T-helper 2 cell treated with Interferon-gamma antibody and Interleukin-4, amounts not matched to agents 5 μg/mL and 100 μg/mL, for 36 hours (primary cell): ENCODE measurements around the gene P2RX6.

Experiments
- DNase-seq: peaks from one replicate; pipeline ENCODE4 v3.0.0; 2021; ENCODE audit warnings: low spot score
- H3K27ac Mint-ChIP-seq: one replicate; pipeline ENCODE4 v1.8.0; 2021; ENCODE audit warnings: mild to moderate bottlenecking, mixed read lengths
- H3K27me3 Mint-ChIP-seq: one replicate; pipeline ENCODE4 v1.8.0; 2021; ENCODE audit warnings: low read depth, mixed read lengths
- H3K36me3 Mint-ChIP-seq: one replicate; pipeline ENCODE4 v1.8.0; 2021; ENCODE audit warnings: low read depth, mixed read lengths
- H3K4me1 Mint-ChIP-seq: one replicate; pipeline ENCODE4 v1.8.0; 2021; ENCODE audit warnings: low read depth, mixed read lengths
- H3K4me3 Mint-ChIP-seq: one replicate; pipeline ENCODE4 v1.8.0; 2022; ENCODE audit warnings: mild to moderate bottlenecking, moderate library complexity, mixed read lengths
- H3K9me3 Mint-ChIP-seq: one replicate; pipeline ENCODE4 v1.8.0; 2021; ENCODE audit warnings: mixed read lengths

Gene P2RX6

DNA sequence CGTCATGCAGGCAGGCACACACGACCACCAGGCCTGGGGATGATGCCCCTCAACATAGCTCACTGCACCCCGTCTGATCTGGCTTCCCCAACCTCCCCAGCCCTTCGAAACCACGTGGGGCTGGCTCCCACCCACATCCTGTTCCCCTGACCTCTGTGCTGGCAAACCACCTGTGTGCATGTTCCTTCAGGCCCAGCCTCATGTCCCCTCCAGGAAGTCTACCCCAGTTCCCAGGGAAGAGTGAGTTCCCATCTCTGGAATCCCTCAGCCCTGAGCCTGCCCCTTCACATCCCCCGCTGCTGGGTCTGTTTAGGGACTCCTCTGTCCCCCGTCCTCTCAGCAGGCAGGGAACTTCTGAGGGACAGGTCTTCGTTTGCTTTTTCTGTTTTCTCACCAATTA, 10.3 kb downstream of the P2RX6 start:
- no peak for DNase-seq
- Mint-ChIP-seq H3K27ac (peak overlapping the region; percentile 15), H3K4me1 (peaks cover 8% of the 10 kb centered on the region), H3K27me3 (no peaks in the 10 kb centered on the region), H3K36me3 (no peaks in the 10 kb centered on the region), H3K4me3 (peak overlapping the region; percentile 7), H3K9me3 (no peaks in the 10 kb centered on the region)

DNA sequence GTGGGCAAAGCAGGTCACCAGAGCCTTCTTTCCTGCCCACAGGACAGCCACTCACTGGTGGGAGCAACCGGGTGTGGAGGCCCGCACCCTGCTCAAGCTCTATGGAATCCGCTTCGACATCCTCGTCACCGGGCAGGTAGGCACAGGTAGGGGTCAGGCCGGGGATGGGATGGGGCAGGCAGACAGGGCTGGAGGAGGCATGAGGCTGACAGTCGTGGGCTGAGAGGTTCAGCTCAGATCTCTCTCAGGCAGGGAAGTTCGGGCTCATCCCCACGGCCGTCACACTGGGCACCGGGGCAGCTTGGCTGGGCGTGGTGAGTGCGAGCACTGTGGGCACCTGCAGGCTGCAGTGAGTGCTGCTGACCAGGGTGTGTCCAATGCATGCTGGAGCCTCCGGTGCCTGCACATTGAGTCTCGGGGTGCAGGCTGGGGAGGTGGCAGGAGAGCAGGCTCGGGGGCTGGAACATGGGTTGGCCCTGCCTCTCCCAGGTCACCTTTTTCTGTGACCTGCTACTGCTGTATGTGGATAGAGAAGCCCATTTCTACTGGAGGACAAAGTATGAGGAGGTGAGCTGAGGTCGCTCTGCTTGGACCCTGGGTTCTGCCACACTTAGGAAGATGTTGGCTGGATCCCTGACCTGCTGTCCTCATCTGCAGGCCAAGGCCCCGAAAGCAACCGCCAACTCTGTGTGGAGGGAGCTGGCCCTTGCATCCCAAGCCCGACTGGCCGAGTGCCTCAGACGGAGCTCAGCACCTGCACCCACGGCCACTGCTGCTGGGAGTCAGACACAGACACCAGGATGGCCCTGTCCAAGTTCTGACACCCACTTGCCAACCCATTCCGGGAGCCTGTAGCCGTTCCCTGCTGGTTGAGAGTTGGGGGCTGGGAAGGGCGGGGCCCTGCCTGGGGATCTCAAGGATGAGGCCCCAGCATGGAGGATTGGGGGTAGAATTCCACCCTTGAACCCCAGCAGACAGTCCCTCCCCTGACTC, 11.1 kb downstream of the P2RX6 start:
- Mint-ChIP-seq H3K36me3 (no peaks in the 10 kb centered on the region), H3K4me1 (peaks cover 8% of the 10 kb centered on the region), H3K4me3 (no peak overlapping the region), H3K27ac (peak overlapping the region; percentile 15), H3K27me3 (peaks cover 7% of the 10 kb centered on the region), H3K9me3 (no peaks in the 10 kb centered on the region)
- no peak for DNase-seq

DNA sequence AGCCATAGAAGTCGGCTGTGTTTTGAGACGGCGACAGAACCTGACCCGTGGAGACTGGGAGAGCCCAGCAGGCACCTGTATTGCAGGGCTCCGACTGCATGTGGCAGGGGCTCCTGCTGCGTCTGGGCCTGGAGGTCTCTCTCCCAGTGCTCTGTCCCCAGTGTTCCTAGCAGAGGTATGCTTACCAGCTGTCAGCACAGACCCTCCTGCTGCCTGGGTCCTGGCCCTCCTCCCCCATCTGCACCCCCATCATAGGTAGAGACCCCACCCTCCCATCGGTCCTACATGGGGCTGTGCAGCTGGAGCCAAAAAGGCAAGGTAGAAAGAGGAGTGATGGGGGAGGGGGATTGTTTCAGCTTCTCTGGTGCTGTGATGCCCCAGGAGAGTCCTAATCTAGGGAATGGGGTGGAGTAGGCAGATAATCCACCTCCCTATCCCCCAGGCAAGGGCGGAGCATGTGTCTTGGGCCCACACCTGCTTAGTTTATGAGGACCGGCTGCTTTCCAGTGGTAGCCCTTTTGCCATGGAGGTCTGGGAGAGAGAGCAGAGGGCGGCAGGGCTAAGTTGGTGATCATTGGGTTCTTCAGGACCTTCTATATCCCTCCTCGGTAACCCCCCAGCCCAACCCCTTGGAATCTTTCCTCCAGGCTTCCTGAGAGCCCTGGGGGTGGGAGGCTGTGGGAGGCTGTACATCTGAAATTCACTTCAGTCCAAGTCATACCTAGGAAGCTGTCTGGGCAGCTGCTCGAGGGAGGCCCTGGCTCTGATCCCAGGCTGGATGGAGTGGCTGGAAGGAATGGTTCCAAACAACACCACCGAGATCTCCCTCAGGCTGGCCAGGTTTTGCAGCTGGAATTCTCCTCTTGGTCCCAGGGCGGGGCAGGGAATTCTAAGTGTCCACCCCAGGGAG, 12.1 kb downstream of the P2RX6 start:
- DNase-seq = no peak
- Mint-ChIP-seq H3K9me3 (no peaks in the 10 kb centered on the region), H3K36me3 (no peaks in the 10 kb centered on the region), H3K27ac (no peak overlapping the region), H3K27me3 (peaks cover 10% of the 10 kb centered on the region), H3K4me3 (no peak overlapping the region), H3K4me1 (peaks cover 8% of the 10 kb centered on the region)

DNA sequence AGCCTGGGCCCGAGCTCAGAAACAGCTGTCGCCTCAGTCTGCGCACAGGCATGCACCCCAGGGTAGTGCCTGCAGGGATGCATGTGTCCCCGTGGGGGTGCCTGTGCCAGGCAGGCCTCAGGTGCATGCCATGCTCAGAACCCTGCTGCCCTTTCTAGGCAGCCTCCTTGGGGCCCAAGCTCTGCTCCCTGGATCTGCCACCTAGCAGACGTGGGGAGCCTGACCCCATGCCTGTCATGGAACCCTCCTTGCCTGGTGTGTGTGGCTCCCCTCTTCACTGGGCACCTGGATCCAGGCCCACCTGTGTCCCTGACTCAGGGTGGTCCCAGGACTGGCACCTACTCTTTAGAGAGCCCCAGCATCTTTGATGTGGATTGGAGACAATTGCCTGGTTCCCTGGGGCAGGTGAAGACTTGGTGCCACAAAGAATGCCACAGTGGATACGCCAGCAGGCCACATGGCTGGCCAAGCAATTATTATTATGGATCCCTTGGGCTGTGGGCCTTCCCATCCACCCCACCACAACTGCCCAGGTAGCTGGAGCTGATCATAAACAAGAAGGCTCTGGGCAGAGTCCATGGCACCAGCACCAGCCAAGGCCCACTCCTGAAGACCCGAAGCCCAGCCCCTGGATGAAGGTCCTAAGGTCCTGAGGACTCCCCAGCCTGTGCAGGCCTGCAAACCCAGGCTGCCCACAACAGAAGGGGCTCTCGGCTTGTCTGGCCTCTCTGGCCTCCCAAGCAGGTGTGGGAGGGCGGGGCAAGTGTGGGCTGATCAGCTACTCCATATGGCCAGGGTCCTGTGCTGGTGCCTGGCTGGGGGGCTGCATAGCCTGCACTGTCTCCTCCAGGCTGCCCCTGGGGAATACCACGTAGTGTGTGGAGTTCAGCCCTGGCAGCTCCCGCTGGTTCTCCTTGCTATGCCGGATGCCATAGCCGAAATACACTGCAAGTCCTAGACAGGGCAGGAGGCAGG, 13.6 kb downstream of the P2RX6 start:
- peaks cover 17% of the 10 kb centered on the region for H3K27me3 Mint-ChIP-seq

DNA sequence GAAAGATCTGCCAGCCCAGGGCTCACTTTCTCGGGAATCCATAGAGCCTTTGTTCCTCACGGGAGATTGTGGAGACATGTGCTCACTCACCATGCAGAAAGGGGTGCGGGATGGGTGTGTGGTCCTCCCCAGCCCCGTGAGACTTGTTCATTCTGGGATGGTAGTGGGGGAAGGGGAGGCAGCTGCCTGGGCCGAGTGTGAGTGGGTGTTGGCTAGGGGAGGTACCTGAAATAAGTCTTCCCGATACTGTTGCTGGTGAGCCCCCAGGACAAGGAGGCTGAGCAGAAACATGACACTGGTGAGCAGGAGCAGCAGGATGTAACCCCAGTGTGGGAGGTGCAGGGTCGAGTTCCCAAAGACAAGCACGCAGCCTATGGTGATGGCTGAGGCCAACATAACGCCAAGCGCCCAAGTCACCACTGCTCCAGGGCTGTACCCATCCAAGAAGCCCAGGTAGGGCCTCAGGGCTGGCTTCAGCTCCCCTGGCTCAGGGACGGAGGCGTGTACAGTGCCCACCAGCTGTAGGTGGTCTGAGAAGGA, 14.6 kb downstream of the P2RX6 start:
- Mint-ChIP-seq H3K4me3 (no peak overlapping the region), H3K27me3 (peaks cover 25% of the 10 kb centered on the region), H3K27ac (no peak overlapping the region), H3K9me3 (no peaks in the 10 kb centered on the region), H3K4me1 (peaks cover 8% of the 10 kb centered on the region), H3K36me3 (no peaks in the 10 kb centered on the region)
- no peak for DNase-seq

More for the DNA sequence above, 13.6 kb downstream of the P2RX6 start:
- no peak for DNase-seq
- Mint-ChIP-seq H3K36me3 (no peaks in the 10 kb centered on the region), H3K4me1 (peaks cover 8% of the 10 kb centered on the region), H3K4me3 (no peak overlapping the region), H3K9me3 (no peaks in the 10 kb centered on the region), H3K27ac (no peak overlapping the region)

DNA sequence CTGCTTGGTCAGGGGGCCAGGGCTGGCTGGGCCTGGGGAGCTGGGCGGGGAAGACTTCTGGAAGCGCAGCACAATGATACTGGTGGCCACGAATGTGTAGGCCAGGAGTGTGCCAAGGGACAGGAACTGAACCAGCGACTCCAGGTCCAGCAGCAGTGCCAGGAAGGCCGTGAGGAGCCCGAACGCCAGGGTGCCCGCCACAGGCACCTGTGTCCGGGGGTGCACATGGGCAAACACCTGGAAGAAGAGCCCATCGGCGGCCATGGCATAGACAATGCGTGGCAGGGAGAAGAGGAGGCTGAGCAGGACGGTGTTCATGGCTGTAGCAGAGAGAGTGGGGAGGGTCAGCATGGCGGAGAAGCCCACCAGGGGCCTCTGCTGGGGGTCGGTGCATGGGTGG, 15.1 kb downstream of the P2RX6 start:
- peaks cover 29% of the 10 kb centered on the region for H3K27me3 Mint-ChIP-seq
- peaks cover 7% of the 10 kb centered on the region for H3K4me1 Mint-ChIP-seq
- no peak overlapping the region for H3K27ac Mint-ChIP-seq
- no peak for DNase-seq
- H3K9me3 Mint-ChIP-seq = no peaks in the 10 kb centered on the region
- H3K36me3 Mint-ChIP-seq = no peaks in the 10 kb centered on the region
- no peak overlapping the region for H3K4me3 Mint-ChIP-seq

DNA sequence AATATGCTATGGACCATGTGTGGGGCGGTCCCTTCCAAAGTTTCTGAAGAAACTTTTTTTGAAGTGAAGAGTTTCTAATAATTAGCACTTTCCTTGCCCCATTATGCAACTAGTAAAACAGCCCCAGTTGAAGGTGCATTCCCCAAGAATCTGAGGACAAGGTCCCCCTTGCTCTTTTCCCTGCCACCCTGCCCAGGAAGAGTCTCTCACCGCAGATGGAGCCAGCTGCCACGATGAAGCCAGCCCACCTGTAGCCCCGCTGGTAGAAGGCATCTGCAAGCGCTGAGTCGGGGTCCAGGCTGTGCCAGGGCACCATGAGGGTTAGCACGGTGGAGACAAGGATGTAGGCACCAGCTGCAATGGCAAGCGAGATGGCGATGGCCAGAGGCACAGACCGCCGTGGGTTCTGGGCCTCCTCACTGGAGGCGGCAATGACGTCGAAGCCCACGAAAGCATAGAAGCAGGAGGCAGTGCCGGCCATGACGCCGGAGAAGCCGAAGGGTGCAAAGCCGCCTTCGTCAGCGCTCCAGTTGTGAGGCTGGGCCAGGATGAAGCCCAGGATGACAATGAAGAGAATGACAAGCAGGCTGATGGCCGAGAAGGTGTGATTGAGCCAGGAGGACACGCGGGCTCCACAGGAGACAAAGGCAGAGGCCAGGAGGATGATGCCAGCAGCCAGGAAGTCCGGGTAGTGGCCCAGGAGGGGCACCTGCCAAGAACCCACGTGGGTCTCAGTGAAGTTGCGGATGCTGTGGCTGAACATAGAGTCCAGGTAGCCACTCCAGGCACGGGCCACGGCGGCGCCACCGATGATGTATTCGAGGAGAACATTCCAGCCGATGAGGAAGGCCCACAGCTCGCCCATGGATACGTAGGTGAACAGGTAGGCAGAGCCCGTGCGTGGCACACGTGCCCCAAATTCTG, 15.9 kb downstream of the P2RX6 start:
- Mint-ChIP-seq H3K4me3 (no peak overlapping the region), H3K9me3 (no peaks in the 10 kb centered on the region), H3K4me1 (no peaks in the 10 kb centered on the region), H3K36me3 (no peaks in the 10 kb centered on the region), H3K27ac (peak overlapping the region; percentile 55), H3K27me3 (peaks cover 32% of the 10 kb centered on the region)
- DNase-seq = no peak

DNA sequence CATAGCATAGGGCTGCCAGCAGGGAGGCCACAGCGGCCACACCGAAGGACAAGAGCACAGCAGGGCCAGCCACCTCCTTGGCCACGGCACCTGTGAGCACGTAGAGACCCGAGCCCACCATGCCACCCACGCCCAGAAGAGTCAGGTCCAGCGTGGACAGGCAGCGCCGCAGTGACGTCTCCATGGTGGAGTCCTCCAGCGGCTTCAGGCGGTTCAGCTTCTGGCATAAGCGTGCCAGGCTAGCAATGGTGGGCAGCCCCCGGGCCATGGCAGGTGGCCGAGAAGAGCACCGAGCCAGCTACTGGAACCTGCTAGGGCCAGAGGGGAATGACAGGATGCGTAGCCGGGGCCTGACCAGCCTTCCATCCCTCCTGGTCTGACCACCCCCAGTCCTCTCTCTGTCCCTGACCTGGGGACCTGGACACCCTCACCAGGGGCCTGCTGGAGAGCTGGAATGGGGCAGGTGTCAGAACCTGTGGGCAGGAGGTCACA, 16.6 kb downstream of the P2RX6 start:
- Mint-ChIP-seq H3K4me3 (no peak overlapping the region), H3K36me3 (no peaks in the 10 kb centered on the region), H3K4me1 (no peaks in the 10 kb centered on the region), H3K27ac (no peak overlapping the region), H3K9me3 (no peaks in the 10 kb centered on the region), H3K27me3 (peaks cover 32% of the 10 kb centered on the region)
- no peak for DNase-seq

DNA sequence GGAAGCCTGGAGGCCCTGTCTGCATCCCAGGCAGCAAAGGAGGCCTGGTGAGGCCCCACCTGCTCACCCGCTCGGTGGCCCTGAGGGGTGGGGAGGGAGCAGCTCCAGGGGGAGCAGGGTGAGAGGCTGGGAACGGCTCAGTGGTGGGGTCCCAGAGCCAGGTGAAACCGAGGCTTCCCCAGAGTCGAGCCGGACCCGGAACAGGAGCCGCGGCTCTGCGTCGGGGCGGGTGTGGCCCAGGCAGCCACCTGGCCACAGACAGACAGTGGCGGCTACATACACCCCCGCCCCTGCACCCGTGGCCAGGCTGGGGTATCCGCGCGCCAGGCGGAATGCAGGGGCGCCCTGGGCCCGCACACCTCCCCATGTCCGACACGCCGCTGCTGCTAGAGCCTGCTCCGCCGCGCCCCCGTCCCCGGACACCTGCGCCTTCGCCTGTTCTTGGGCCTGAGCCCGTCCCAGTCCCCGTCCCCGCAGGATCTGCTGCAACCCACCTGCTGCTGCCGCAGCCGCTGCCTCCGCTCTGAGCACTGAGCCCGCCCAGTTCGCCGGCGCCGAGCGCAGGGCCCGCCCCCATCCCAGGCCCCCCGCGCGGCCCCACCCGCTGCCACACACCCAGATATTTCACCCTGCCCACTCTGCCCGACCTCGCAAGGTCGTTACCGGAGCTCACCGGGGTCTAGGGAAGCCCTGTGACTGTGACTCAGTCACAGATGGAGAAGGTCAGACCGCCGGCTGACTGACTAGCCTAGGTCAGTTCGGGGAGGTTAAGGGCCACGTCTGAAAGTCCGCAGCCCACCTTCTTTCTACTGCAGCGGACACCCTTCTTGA, 17.3 kb downstream of the P2RX6 start, which contains the start of gene SLC7A4:
Gene SLC7A4 (minus strand): TSS at position 525 of the 831 bp plus-strand sequence. CDS start 749 bp downstream, outside the sequence.
- DNase-seq = no peak
- no peaks in the 10 kb centered on the region for H3K36me3 Mint-ChIP-seq
- peaks cover 33% of the 10 kb centered on the region for H3K27me3 Mint-ChIP-seq
- no peaks in the 10 kb centered on the region for H3K9me3 Mint-ChIP-seq
- H3K4me1 Mint-ChIP-seq = no peaks in the 10 kb centered on the region
- H3K4me3 Mint-ChIP-seq = no peak within 1 kb of the TSS
- no peak within 1 kb of the TSS for H3K27ac Mint-ChIP-seq

DNA sequence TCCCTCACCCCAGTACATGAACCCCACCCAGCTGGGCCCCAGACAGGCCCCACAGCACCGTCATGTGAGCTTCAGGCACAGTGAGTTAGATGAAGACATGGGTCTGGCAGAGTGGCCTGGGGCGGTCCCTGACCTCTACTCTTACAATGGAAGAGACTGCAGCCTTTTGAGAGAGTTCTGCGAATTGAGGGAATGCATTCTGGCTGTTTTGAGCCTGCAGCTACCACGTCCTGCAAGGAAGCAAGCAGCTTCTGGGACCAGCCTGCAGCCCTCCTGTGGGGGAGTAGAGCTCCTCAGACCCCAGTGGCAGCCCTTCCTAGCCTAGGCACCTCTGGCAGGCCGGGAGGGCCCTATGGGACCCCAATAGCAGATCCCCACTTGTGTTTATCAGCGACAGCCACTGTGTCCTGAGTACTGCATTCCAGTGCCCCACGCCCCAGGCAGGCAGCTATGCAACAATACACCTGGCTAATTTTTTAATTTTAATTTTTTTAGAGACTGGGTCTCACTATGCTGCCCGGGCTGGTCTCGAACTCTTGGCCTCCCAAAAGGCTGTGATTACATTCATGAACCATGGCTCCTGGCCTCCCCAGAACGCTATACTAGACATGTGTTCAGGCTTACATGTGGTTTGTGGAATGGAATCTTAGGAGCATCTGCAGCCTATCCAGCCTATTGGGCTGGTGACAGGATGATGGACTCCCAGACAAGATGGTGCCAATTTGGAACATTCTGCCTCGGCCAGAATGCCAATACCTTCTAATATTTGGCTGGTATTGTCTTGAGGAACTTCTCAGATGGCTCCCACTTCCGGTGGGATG, 18.1 kb downstream of the P2RX6 start:
- Mint-ChIP-seq H3K4me1 (no peaks in the 10 kb centered on the region), H3K27ac (no peak overlapping the region), H3K9me3 (no peaks in the 10 kb centered on the region), H3K27me3 (peaks cover 36% of the 10 kb centered on the region), H3K4me3 (no peak overlapping the region), H3K36me3 (no peaks in the 10 kb centered on the region)
- DNase-seq = no peak

DNA sequence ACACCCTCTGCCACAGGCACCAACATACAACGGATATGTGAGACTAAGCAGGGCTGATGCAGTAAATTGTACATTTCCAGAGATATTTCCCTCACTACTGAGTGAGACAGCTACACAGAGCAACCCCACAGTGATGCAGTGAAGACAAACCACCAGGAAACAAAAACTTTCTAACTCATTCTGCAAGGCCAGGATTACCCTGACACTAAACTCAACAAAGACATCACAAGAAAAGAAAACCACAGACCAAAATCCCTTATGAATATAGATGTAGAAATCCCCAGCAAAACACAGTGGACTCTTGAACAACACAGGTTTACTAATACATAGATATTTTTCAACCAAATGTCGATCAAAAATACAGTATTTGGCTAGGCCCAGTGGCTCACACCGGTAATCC, 18.9 kb downstream of the P2RX6 start:
- Mint-ChIP-seq H3K4me3 (no peak overlapping the region), H3K27ac (no peak overlapping the region), H3K27me3 (peaks cover 40% of the 10 kb centered on the region), H3K36me3 (no peaks in the 10 kb centered on the region), H3K9me3 (no peaks in the 10 kb centered on the region), H3K4me1 (no peaks in the 10 kb centered on the region)
- no peak for DNase-seq
